ENCODE data around the gene TOP2A. TPM values are rescaled to one million over a fixed set of nuclear protein-coding genes. Genes with fewer than 3 reads are reported as not detected.
"Not testable (repeated sequence)": the region's sequence is repeated elsewhere in the genome, so short reads cannot be mapped to it uniquely, and the experiment has no call there.

TOP2A gene
- total RNA-seq, 2 experiments from 2014 or later, result 361 to 373 TPM

DNA sequence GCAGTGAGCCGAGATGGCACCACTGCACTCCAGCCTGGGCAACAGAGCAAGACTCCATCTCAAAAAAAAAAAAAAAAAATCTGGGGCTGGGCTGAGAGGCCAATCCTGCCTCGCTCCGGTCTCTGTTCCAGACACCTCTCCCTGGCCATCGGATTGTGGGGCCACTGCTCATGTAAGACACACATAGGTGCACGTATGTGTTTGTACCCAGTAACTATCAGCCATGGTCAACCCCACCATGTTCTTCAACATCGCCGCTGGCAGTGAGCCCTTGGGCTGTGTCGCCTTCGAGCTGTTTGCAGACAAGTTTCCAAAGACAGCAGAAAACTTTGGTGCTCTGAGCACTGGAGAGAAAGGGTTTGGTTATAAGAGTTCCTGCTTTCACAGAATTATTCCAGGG, 50.0 kb downstream of the TOP2A start:
- H3K27me3 Mint-ChIP-seq; DNase-seq; H3K4me3 Mint-ChIP-seq; H3K9me3 Mint-ChIP-seq; H3K27ac Mint-ChIP-seq; H3K36me3 Mint-ChIP-seq (ENCODE audit: low read depth); CTCF ChIA-PET: not testable (repeated sequence)
- H3K4me1 Mint-ChIP-seq, result peaks cover 17% of the 10 kb centered on the region
- POLR2A ChIA-PET, result interaction anchor here (1.5 kb wide), 1 partner anchor 174 kb away, joined by 4 read pairs; no protein-coding TSS in a partner anchor

DNA sequence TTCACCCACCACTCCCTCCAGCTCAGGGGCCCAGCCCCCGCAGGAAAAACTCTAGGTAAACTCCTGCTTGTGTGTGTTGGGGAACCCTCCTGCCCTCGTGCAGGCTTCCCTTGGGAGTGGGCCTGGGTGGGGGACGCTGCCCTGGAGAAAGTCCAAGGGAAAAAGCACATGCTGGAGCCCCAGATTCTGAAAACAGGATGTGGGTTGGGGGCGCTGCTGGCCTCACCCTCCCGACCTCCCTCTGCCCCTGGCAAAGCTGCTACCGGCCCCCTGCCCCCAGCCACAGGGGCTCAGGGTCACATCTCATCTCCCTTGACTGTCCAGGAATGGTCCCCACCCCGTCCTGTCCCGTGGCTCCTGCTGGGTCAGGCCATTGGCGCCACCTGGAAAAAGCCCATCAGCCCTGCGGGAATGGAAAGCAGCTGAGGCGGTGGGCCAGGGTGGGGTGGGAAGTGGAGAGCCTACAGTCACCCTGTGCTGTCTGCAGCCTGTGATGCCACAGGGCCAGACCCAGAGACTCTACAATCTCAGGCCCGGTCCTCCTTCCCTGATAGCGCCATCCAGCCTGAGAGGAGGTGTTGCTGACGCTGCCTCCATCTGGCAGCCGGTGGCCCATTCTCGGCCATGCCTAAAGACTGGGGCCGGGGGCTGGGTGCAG, 50.7 kb downstream of the TOP2A start:
- CTCF ChIA-PET, result interaction anchor here (0.6 to 1.0 kb wide), 3 partner anchors 12 to 110 kb away, joined by 3 to 4 read pairs (median 3); no protein-coding TSS in a partner anchor
- DNase-seq, result no peak
- POLR2A ChIA-PET, result interaction anchor here (1.5 kb wide), 1 partner anchor 174 kb away, joined by 4 read pairs; no protein-coding TSS in a partner anchor
- no peaks in the 10 kb centered on the region for H3K9me3 Mint-ChIP-seq
- no peaks in the 10 kb centered on the region for H3K36me3 Mint-ChIP-seq (ENCODE audit: low read depth)
- peaks cover 5% of the 10 kb centered on the region for H3K27me3 Mint-ChIP-seq
- H3K4me1 Mint-ChIP-seq, result peaks cover 13% of the 10 kb centered on the region
- H3K4me3 Mint-ChIP-seq, result no peak overlapping the region
- H3K27ac Mint-ChIP-seq, result no peak overlapping the region

DNA sequence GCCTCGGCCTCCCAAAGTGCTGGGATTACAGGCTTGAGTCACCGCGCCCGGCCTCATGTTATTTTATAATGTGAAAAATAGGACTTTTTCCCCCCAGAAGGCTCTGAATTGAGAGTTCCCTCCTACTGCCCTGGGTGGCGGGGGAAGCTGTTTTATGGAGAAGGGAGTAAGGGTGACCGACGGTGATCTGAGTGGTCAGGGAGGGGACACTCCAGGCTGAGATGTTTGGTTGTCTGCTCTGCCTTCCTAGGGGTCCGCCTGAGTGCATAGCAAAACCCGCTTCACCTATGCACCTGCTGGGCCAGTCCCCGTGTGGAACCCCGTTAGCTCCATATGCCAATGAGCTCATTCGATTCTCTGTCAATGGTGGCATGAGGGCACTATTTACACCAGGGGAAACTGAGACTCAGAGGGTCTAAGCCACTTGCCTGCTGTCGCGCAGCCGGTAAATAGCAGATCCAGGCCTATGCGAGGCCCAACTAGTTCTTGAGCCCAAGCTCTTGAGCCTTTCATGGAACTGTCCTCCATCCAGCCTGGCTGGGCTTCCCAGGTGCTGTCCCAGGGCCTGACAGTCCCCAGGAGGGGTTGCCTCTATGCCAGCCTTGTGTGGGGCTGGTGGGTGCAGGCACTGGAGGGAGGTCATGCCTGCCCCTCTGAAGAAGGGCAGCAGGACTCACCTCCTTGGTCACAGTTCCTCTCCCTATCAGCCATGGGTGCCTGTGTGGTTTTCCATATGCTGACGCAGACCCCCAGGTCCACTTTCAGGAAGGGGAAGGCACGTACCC, 51.4 kb downstream of the TOP2A start:
- POLR2A ChIA-PET, result interaction anchor here (1.5 to 4.3 kb wide), 3 partner anchors 10 to 175 kb away, joined by 4 to 22 read pairs (median 4); no protein-coding TSS in a partner anchor
- H3K27ac Mint-ChIP-seq, result no peak overlapping the region
- H3K4me3 Mint-ChIP-seq, result no peak overlapping the region
- H3K4me1 Mint-ChIP-seq, result peaks cover 12% of the 10 kb centered on the region
- H3K27me3 Mint-ChIP-seq, result peaks cover 8% of the 10 kb centered on the region
- CTCF ChIA-PET, result interaction anchor here (0.6 to 1.5 kb wide), 6 partner anchors 12 to 521 kb away, joined by 3 to 7 read pairs (median 4); no protein-coding TSS in a partner anchor
- no peaks in the 10 kb centered on the region for H3K9me3 Mint-ChIP-seq
- H3K36me3 Mint-ChIP-seq (ENCODE audit: low read depth), result no peaks in the 10 kb centered on the region
- DNase-seq, result no peak

DNA sequence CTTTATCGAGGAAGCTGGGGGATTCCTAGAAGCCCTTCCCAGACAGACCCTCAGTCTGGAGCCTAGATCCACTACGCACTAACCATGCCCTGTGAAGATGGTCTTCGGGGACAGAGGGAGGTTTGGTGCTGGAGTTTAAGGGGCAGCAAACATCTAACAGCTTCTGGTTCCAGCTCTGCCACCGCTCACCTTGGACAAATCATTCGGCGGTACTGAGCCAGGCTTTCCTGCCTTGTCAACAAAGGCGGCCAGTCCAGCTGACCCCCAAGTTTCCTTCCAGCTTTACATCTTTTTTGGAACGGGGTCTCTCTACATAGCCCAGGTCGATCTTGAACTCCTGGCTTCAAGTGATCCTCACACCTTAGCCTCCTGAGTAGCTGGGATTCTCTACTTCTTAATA, 52.8 kb downstream of the TOP2A start:
- H3K4me3 Mint-ChIP-seq, result no peak overlapping the region
- ChIA-PET CTCF (interaction anchor here (0.7 to 1.5 kb wide), 5 partner anchors 167 to 355 kb away, joined by 3 to 11 read pairs (median 6); no protein-coding TSS in a partner anchor), POLR2A (interaction anchor here (0.9 to 4.3 kb wide), 4 partner anchors 12 to 196 kb away, joined by 3 to 22 read pairs (median 4); no protein-coding TSS in a partner anchor)
- peaks cover 14% of the 10 kb centered on the region for H3K4me1 Mint-ChIP-seq
- H3K27me3 Mint-ChIP-seq, result peaks cover 19% of the 10 kb centered on the region
- H3K27ac Mint-ChIP-seq, result no peak overlapping the region
- no peaks in the 10 kb centered on the region for H3K36me3 Mint-ChIP-seq (ENCODE audit: low read depth)
- no peak for DNase-seq
- no peaks in the 10 kb centered on the region for H3K9me3 Mint-ChIP-seq

DNA sequence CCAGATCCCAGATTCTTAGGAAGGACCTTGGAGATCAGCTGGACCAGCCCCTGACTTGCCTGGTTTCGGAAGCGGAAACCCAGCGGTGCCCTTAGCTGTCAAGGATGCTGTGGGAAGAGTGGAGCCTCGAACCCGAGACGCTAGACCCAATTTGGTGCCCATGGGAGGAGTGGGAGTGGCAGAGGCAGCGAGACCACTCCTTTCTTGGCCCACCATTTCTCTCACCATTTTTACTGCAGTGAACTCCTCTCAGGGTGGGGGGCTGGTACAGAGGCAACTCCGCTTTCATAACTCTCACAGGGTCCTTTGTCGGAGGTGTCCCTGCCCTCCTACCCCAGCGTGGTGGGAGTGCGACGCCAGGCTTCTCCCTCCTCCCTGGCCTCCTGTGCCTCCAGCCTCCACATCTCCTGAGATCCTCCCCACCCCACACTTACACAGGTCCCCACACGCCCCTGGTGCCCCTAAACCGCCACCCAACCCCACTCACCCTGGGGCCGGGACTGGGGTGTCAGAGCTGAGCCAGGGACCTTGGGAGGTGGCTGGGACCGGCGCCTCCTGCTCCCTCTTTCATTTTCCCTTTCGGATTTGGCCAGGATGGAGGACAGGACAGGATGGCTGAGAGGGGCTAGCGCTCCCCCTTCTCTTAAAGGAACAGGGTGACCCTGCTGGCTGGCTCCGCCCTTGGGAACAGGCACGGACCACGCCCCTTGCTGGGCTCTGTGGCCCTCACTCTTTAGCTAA, 53.4 kb downstream of the TOP2A start, which contains the start of gene GJD3:
Gene GJD3, minus strand, starts transcription at position 617 of the 741 bp plus-strand sequence. CDS start 922 bp downstream, outside the sequence.
- Mint-ChIP-seq H3K27ac (no peak within 1 kb of the TSS), H3K36me3 (ENCODE audit: low read depth) (no peaks in the 10 kb centered on the region), H3K27me3 (peaks cover 21% of the 10 kb centered on the region), H3K4me1 (peaks cover 14% of the 10 kb centered on the region), H3K9me3 (no peaks in the 10 kb centered on the region), H3K4me3 (peak within 1 kb of the TSS; percentile 71)
- DNase-seq, result no peak
- POLR2A ChIA-PET, result interaction anchor here (1.1 to 4.3 kb wide), 4 partner anchors 12 to 196 kb away, joined by 3 to 22 read pairs (median 8); no protein-coding TSS in a partner anchor
- CTCF ChIA-PET, result interaction anchor here (0.7 to 1.5 kb wide), 4 partner anchors 169 to 198 kb away, joined by 3 to 11 read pairs (median 5); no protein-coding TSS in a partner anchor

DNA sequence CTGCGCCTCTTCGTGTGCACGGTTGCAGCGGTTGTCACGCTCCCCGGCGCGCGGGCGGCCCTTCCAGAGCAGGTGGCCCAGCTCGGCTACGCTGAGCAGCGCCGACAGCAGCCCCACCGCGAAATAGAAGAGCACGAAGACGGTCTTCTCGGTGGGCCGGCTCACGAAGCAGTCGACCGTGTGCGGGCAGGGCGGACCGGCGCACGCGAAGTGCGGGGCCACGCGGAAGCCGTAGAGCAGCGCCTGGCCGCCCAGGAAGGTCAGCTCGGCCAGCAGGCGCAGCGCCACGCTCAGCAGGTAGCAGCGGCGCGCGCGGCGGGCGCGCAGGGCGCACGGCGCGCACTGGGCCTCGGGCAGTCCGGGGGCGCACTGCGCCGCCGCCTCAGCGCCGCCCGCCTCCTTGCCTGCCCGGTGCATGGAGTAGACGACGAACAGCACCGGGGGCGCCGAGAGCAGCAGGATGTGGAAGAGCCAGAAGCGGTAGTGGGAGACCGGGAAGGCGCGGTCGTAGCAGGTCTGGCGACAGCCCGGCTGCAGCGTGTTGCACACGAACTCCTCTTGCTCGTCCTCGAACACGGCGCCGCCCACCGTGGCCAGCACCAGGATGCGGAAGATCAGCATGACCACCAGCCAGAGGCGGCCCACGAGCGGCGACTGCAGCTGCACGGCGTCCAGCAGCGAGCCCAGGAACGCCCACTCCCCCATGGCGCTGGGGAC, 54.4 kb downstream of the TOP2A start:
- H3K27me3 Mint-ChIP-seq, result peaks cover 21% of the 10 kb centered on the region

DNA sequence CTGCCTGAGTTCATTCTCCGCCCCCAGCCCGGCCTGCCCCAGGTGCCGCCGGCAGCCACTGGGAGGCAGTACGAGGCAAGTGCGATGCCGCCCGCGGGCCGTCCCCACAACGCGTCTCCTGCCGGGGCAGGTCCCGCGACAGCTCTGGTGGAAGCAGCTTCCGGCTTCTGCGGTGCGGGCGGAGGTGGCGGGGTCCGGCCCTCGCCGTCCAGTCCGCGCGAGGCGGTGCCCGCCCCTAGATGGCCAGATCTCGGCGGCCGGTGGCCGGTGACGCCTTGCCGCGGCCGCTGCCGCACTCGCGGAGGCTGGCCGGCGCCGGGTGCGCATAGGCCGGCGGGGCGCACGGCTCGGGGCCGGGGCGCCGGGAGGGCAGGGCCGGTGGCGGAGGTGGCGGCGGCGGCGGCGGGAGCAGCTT, 55.0 kb downstream of the TOP2A start:
- Mint-ChIP-seq H3K9me3 (no peaks in the 10 kb centered on the region), H3K36me3 (ENCODE audit: low read depth) (no peaks in the 10 kb centered on the region)

More for the DNA sequence above, 54.4 kb downstream of the TOP2A start:
- H3K36me3 Mint-ChIP-seq (ENCODE audit: low read depth), result no peaks in the 10 kb centered on the region
- ChIA-PET POLR2A (interaction anchor here (0.7 to 4.3 kb wide), 16 partner anchors 17 to 234 kb away, joined by 3 to 22 read pairs (median 3); partner anchors contain the start of genes CDC6 and TOP2A), CTCF (interaction anchor here (0.7 to 3.9 kb wide), 28 partner anchors 9 to 250 kb away, joined by 3 to 44 read pairs (median 5); partner anchors contain the start of gene TOP2A)
- H3K4me1 Mint-ChIP-seq, result peaks cover 19% of the 10 kb centered on the region
- H3K27ac Mint-ChIP-seq, result no peak overlapping the region
- peak overlapping the region; percentile 71 for H3K4me3 Mint-ChIP-seq
- H3K9me3 Mint-ChIP-seq, result no peaks in the 10 kb centered on the region
- peak; percentile 42 for DNase-seq

DNA sequence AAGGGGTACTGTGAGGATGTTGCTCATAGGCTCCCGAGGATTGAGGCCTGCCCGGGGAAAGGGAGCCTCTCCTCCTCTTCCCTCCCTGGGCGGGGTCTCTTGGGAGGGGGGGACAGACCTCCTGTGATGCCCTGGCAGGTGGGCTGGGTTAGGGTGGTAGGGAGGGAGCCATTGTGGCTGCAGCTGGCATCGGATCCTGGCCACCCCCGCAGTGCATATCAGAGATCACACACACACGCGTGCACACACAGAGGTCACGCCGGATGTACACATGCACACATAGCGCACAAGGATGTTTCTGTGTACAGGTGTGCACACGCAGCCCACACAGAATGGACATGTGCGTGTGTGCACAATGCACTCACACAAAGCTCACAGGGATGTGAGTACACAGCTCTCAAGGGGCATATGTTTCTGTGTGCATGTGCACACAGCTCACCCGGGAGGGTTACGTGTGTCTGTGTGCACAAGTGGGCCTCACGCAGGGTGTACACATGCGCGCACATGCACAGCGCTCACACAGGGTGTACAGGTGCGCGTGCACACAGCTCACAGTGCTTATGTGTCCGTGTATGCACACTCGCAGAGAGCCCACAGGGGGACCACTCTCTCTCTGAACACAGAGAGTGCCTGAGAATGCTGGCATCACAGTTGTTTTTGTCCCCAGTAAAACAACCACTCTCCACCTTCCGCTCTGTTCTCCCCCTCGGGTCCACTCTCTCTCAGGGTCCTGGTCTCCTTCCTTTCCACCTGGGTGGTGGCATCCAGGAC, 55.6 kb downstream of the TOP2A start:
- no peak overlapping the region for H3K27ac Mint-ChIP-seq
- ChIA-PET POLR2A (interaction anchor here (0.8 to 4.3 kb wide), 16 partner anchors 15 to 198 kb away, joined by 3 to 22 read pairs (median 4); partner anchors contain the start of genes CDC6 and TOP2A), CTCF (interaction anchor here (0.5 to 3.9 kb wide), 30 partner anchors 8 to 249 kb away, joined by 3 to 44 read pairs (median 5); partner anchors contain the start of gene TOP2A)
- H3K27me3 Mint-ChIP-seq, result peaks cover 21% of the 10 kb centered on the region
- no peaks in the 10 kb centered on the region for H3K9me3 Mint-ChIP-seq
- no peaks in the 10 kb centered on the region for H3K36me3 Mint-ChIP-seq (ENCODE audit: low read depth)
- DNase-seq, result no peak
- H3K4me1 Mint-ChIP-seq, result peaks cover 21% of the 10 kb centered on the region
- peak overlapping the region; percentile 56 for H3K4me3 Mint-ChIP-seq

More for the DNA sequence above, 55.0 kb downstream of the TOP2A start:
- DNase-seq, result peak; percentile 90
- Mint-ChIP-seq H3K27me3 (peaks cover 21% of the 10 kb centered on the region), H3K27ac (no peak overlapping the region), H3K4me3 (peak overlapping the region; percentile 56), H3K4me1 (peaks cover 21% of the 10 kb centered on the region)
- CTCF ChIA-PET, result interaction anchor here (0.5 to 3.9 kb wide), 31 partner anchors 9 to 250 kb away, joined by 3 to 44 read pairs (median 4); partner anchors contain the start of gene TOP2A
- POLR2A ChIA-PET, result interaction anchor here (0.7 to 4.3 kb wide), 17 partner anchors 18 to 235 kb away, joined by 3 to 22 read pairs (median 3); partner anchors contain the start of genes CDC6 and TOP2A

DNA sequence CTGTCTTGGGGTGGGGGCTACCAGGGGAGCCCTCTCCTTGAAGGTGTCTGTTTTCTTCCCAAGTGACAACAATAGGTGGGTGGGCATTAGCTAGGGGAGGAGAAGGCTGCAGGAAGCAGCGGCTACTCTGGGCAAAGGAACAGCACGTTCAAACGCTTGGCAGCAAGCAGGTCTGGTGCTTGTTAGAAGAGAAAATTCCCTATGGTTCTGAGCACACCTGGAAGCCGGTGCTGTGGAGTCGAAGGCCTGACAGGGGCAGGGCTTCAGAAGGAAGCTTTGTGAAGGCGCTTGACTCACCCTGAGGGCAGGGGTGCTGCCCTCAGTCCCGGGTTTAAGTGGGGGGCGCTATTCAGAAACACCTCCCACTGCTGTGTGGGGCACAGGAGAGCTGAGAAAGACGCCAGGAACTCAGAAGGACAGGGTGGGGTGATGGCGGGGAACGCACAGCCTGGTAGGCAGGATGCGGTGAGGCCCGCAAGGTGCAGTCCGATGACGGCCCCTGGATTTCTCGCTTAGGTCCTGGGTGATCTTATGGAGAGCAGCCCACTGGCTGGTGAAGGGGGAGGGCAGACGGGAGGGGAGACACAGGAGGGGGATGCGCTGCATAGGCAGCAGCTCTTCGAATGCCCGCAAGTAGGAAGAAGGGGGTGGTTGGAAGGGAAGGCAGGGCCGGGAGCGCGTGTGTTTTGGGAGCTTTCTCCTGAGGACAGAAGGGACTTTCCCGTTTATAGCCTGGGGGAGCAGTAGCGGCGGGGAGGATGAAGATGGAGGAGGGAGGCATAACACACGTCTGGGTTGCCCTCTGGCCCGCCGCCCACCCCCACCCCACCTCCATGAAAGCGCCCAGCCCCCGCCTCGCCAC, 56.4 kb downstream of the TOP2A start:
- no peak for DNase-seq
- Mint-ChIP-seq H3K4me1 (peaks cover 21% of the 10 kb centered on the region), H3K27me3 (peaks cover 21% of the 10 kb centered on the region), H3K9me3 (no peaks in the 10 kb centered on the region), H3K36me3 (ENCODE audit: low read depth) (peaks cover 2% of the 10 kb centered on the region), H3K4me3 (no peak overlapping the region), H3K27ac (no peak overlapping the region)
- CTCF ChIA-PET, result interaction anchor here (0.8 to 3.9 kb wide), 18 partner anchors 21 to 248 kb away, joined by 3 to 44 read pairs (median 6); partner anchors contain the start of gene TOP2A
- POLR2A ChIA-PET, result interaction anchor here (1.0 to 4.3 kb wide), 3 partner anchors 16 to 171 kb away, joined by 3 to 22 read pairs (median 4); partner anchors contain the start of gene TOP2A

DNA sequence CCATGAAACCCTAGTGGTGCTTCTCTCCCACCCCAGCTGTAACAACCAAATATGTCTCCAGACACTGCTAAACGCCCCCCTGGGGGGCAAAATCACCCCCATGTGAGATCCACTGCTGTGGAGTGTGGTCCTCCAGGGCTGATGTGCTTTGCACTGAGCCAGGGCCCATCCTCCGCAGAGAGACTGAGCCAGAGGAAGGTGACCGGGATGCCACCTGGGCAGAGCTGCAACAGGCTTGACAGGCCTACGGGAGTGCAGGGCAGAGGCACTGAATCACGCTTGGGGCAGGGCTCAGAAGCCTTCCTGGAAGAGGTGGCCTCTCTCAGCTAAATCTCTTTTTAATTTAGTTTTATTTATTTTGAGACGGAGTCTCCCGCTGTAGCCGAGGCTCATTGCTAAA, 57.6 kb downstream of the TOP2A start:
- H3K27me3 Mint-ChIP-seq, result peaks cover 21% of the 10 kb centered on the region
- ChIA-PET POLR2A (interaction anchor here (1.0 kb wide), 1 partner anchor 173 kb away, joined by 3 read pairs; no protein-coding TSS in a partner anchor), CTCF (interaction anchor here (0.6 to 3.9 kb wide), 5 partner anchors 57 to 201 kb away, joined by 3 to 36 read pairs (median 4); no protein-coding TSS in a partner anchor)
- no peak for DNase-seq
- no peaks in the 10 kb centered on the region for H3K9me3 Mint-ChIP-seq
- H3K36me3 Mint-ChIP-seq (ENCODE audit: low read depth), result peaks cover 9% of the 10 kb centered on the region
- H3K27ac Mint-ChIP-seq, result no peak overlapping the region
- no peak overlapping the region for H3K4me3 Mint-ChIP-seq
- peaks cover 21% of the 10 kb centered on the region for H3K4me1 Mint-ChIP-seq

Data from activated CD4-positive, alpha-beta memory T cell treated with anti-CD3 and anti-CD28 coated beads, Interleukin-2, amount 10 ng/mL, durations not matched to agents 7 days and 5 days (primary cell).